Neural cell (in vitro differentiated cells): ENCODE results near the gene FURIN. TPM values are rescaled to one million over a fixed set of nuclear protein-coding genes. Genes with fewer than 3 reads are reported as not detected.

Experiments
- H2AFZ ChIP-seq: fragments of 200-600, 300-800 bp; sonication (generic), shearing (Covaris generic); 2 replicates; pipeline ENCODE4 v1.6.0; 2014; ENCODE audit warnings: low read depth, mild to moderate bottlenecking, antibody characterized with exemption, low read length, moderate library complexity
- H3F3A ChIP-seq: fragments of 200-600 bp; shearing (Covaris generic); 2 replicates; pipeline ENCODE4 v1.6.1; 2016; ENCODE audit warnings: mild to moderate bottlenecking, moderate library complexity, mixed read lengths, antibody characterized with exemption, low read length; ENCODE audit not compliant: insufficient read depth, poor library complexity, severe bottlenecking
- H3K27ac ChIP-seq: fragments of 200-600, 300-800 bp; sonication (generic), shearing (Covaris generic); 2 replicates; pipeline ENCODE4 v1.5.1; 2014; ENCODE audit warnings: mild to moderate bottlenecking, low read length, moderate library complexity
- H3K27me3 ChIP-seq: fragments of 300-800, 200-600 bp; sonication (generic), shearing (Covaris generic); 2 replicates; pipeline ENCODE4 v1.6.0; 2014; ENCODE audit warnings: mild to moderate bottlenecking, low read depth, low read length, moderate library complexity; ENCODE audit not compliant: insufficient read depth
- H3K36me3 ChIP-seq: fragments of 300-800, 200-600 bp; sonication (generic), shearing (Covaris generic); 2 replicates; pipeline ENCODE4 v1.5.1; 2014; ENCODE audit warnings: mild to moderate bottlenecking, antibody characterized with exemption, low read length, moderate library complexity; ENCODE audit not compliant: insufficient read depth
- H3K4me2 ChIP-seq: fragments of 300-800, 200-600 bp; sonication (generic), shearing (Covaris generic); 2 replicates; pipeline ENCODE4 v1.6.0; 2014; ENCODE audit warnings: mild to moderate bottlenecking, low read length
- H3K4me3 ChIP-seq: fragments of 300-800, 200-600 bp; sonication (generic), shearing (Covaris generic); 2 replicates; pipeline ENCODE4 v1.5.1; 2014; ENCODE audit warnings: mild to moderate bottlenecking, low read length, moderate library complexity
- H3K79me2 ChIP-seq: fragments of 200-600 bp; shearing (Covaris generic); replicated peaks from 2 replicates; pipeline ENCODE4 v1.6.0; 2014; ENCODE audit warnings: mild to moderate bottlenecking, low read length, moderate library complexity; ENCODE audit not compliant: insufficient read depth
- H3K9ac ChIP-seq: fragments of 300-800, 200-600 bp; sonication (generic), shearing (Covaris generic); 2 replicates; pipeline ENCODE4 v1.6.1; 2016; ENCODE audit warnings: mild to moderate bottlenecking, low read length, mixed read lengths
- H3K9me2 ChIP-seq: fragments of 200-600 bp; shearing (Covaris generic); 2 replicates; pipeline ENCODE4 v1.6.1; 2016; ENCODE audit warnings: mild to moderate bottlenecking, low read length, mixed read lengths; ENCODE audit not compliant: insufficient read depth
- H3K9me3 ChIP-seq: fragments of 200-600, 300-800 bp; sonication (generic), shearing (Covaris generic); 2 replicates; pipeline ENCODE4 v1.6.1; 2016; ENCODE audit warnings: mild to moderate bottlenecking, mixed run types, low read length, moderate library complexity, mixed read lengths
- H4K20me1 ChIP-seq: fragments of 200-600 bp; shearing (Covaris generic); 2 replicates; pipeline ENCODE4 v1.6.1; 2016; ENCODE audit warnings: mild to moderate bottlenecking, mixed run types; ENCODE audit not compliant: insufficient read depth
- CTCF ChIP-seq: fragments of 450-650 bp; IDR thresholded peaks from 2 replicates; pipeline ENCODE4 v1.5.1; 2014; ENCODE audit warnings: antibody characterized with exemption, mild to moderate bottlenecking, moderate library complexity; ENCODE audit not compliant: poor library complexity, severe bottlenecking
- EP300 ChIP-seq: fragments of 450-650 bp; conservative IDR thresholded peaks from 2 replicates; pipeline ENCODE4 v1.6.1; 2014; ENCODE audit warnings: antibody characterized with exemption, mild to moderate bottlenecking, moderate library complexity; ENCODE audit not compliant: poor library complexity, severe bottlenecking
- EZH2 ChIP-seq: fragments of 200-600, 300-800 bp; shearing (Covaris generic), sonication (generic); IDR thresholded peaks from 2 replicates; pipeline ENCODE4 v1.6.1; 2014; ENCODE audit warnings: antibody characterized with exemption, low read length, borderline replicate concordance, mild to moderate bottlenecking; ENCODE audit not compliant: insufficient read depth, poor library complexity, severe bottlenecking
- MXI1 ChIP-seq: fragments of 450-650 bp; conservative IDR thresholded peaks from 2 replicates; pipeline ENCODE4 v1.6.1; 2014; ENCODE audit warnings: antibody characterized with exemption, mild to moderate bottlenecking; ENCODE audit not compliant: poor library complexity, severe bottlenecking
- POLR2AphosphoS5 ChIP-seq: IDR thresholded peaks from 2 replicates; pipeline ENCODE4 v1.6.1; 2012
- RAD21 ChIP-seq: fragments of 450-650 bp; conservative IDR thresholded peaks from 2 replicates; pipeline ENCODE4 v1.6.1; 2014; ENCODE audit warnings: antibody characterized with exemption, mild to moderate bottlenecking, moderate library complexity
- REST ChIP-seq: IDR thresholded peaks from 2 replicates; pipeline ENCODE4 v1.6.1; 2012; ENCODE audit warnings: borderline replicate concordance
- SMC3 ChIP-seq: fragments of 450-650 bp; conservative IDR thresholded peaks from 2 replicates; pipeline ENCODE4 v1.6.1; 2014; ENCODE audit warnings: antibody characterized with exemption, mild to moderate bottlenecking, moderate library complexity; ENCODE audit not compliant: poor library complexity
- TAF1 ChIP-seq: IDR thresholded peaks from 2 replicates; pipeline ENCODE4 v1.6.1; 2012; ENCODE audit warnings: low read depth
- polyA plus RNA-seq: library from polyadenylated mRNA; depleted of rRNA; stranded (reverse); fragments of >200 nt; gene quantifications from 2 replicates; pipeline ENCODE4 v1.2.3, GENCODE V29; 2014

The FURIN gene
- polyA plus RNA-seq, 1 donor from 2014 or later, result 4.3 TPM

DNA sequence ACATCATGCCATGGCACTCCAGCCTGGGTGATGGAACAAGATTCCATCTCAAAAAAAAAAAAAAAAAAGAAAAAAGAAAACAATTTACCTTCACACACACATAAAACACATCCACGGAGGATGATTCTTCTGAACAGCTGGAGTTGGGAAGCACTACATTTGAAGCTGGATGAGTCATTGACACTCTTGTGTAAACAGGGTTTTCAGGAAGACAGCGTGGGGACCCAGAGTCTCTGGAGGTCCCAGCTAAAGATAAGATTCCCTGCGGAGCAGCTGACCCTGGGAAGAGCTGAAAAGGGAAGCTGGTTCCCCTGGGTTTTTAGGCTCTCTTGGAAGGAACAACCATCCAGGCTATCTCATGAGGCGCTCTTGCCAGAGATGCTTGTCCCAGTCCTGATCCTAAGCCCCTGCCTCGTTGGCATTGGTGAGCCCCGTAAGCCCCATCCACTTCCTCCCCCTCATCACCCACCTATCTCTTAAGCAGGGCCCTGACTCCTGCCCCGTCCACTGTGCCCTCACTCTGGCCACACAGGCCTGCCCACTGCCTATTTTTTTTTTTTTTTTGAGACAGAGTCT lies 32.0 kb upstream of the FURIN start:
- Histone ChIP-seq H2AFZ (no peak overlapping the region), H3K36me3 (no peaks in the 10 kb centered on the region), H3K4me3 (no peak overlapping the region), H3F3A (no peaks in the 10 kb centered on the region), H4K20me1 (no peaks in the 10 kb centered on the region), H3K9me2 (no peaks in the 10 kb centered on the region), H3K27me3 (no peaks in the 10 kb centered on the region), H3K9ac (no peak overlapping the region), H3K4me2 (no peak overlapping the region), H3K79me2 (no peaks in the 10 kb centered on the region), H3K9me3 (no peaks in the 10 kb centered on the region), H3K27ac (no peak overlapping the region)
- TF ChIP-seq RAD21, result no peak
- TF ChIP-seq EZH2, result no peak
- TF ChIP-seq EP300, result no peak
- TF ChIP-seq POLR2AphosphoS5, result no peak
- TF ChIP-seq TAF1, result no peak
- TF ChIP-seq SMC3, result no peak
- TF ChIP-seq CTCF, result no peak
- TF ChIP-seq MXI1, result no peak
- no peak for TF ChIP-seq REST

GRCh38 chr15:90837094-90837493 lies 31.3 kb upstream of the FURIN start:
- Histone ChIP-seq H3K9me2 (no peaks in the 10 kb centered on the region), H3K4me3 (no peak overlapping the region), H3F3A (no peaks in the 10 kb centered on the region), H3K27ac (no peak overlapping the region), H3K27me3 (no peaks in the 10 kb centered on the region), H3K4me2 (no peak overlapping the region), H3K9ac (no peak overlapping the region), H3K79me2 (no peaks in the 10 kb centered on the region), H3K36me3 (no peaks in the 10 kb centered on the region), H4K20me1 (no peaks in the 10 kb centered on the region), H2AFZ (no peak overlapping the region), H3K9me3 (no peaks in the 10 kb centered on the region)
- TF ChIP-seq POLR2AphosphoS5 (no peak), RAD21 (no peak), MXI1 (no peak)

- Histone ChIP-seq H3K4me2 (no peak overlapping the region), H3F3A (no peaks in the 10 kb centered on the region), H4K20me1 (no peaks in the 10 kb centered on the region), H3K27me3 (no peaks in the 10 kb centered on the region), H3K79me2 (no peaks in the 10 kb centered on the region), H2AFZ (no peak overlapping the region), H3K9ac (no peak overlapping the region), H3K36me3 (no peaks in the 10 kb centered on the region), H3K27ac (no peak overlapping the region), H3K9me2 (no peaks in the 10 kb centered on the region), H3K9me3 (no peaks in the 10 kb centered on the region), H3K4me3 (no peak overlapping the region)
- TF ChIP-seq CTCF (no peak), REST (no peak), RAD21 (no peak), POLR2AphosphoS5 (no peak), EZH2 (no peak), SMC3 (no peak), EP300 (no peak), TAF1 (no peak), MXI1 (no peak)
Measured at GRCh38 chr15:90838139-90838538, 30.2 kb upstream of the FURIN start.
